ENCODE results near the gene CORO6.
A peak's percentile ranks its signal among the peaks of the same experiment; 100 is the strongest.

The CORO6 gene

GRCh38 chr17:29612404-29613280 lies 10.1 kb downstream of the CORO6 start:
- DNase-seq: no peak

- DNase-seq: no peak
Observed at GRCh38 chr17:29612094-29612403, 10.7 kb downstream of the CORO6 start.

GRCh38 chr17:29611351-29612093 lies 11.2 kb downstream of the CORO6 start:
- no peak for DNase-seq

GRCh38 chr17:29610395-29610794 lies 12.3 kb downstream of the CORO6 start:
- no peak for DNase-seq

GRCh38 chr17:29608986-29609385 lies 13.7 kb downstream of the CORO6 start:
- no peak for DNase-seq

- DNase-seq: no peak
Observed at GRCh38 chr17:29607557-29608195, 15.0 kb downstream of the CORO6 start.

- DNase-seq: no peak
Observed at GRCh38 chr17:29603109-29603674, 19.5 kb downstream of the CORO6 start.

GRCh38 chr17:29597361-29598172 lies 25.1 kb downstream of the CORO6 start:
- DNase-seq: no peak

GRCh38 chr17:29596811-29597210 lies 25.9 kb downstream of the CORO6 start:
- DNase-seq: no peak

GRCh38 chr17:29595943-29596774 lies 26.6 kb downstream of the CORO6 start:
- no peak for DNase-seq

- DNase-seq: no peak
Observed at GRCh38 chr17:29595107-29595942, 27.4 kb downstream of the CORO6 start.

- DNase-seq: no peak
Observed at GRCh38 chr17:29594519-29595090, 28.1 kb downstream of the CORO6 start.

- DNase-seq: peak; percentile 66
Observed at GRCh38 chr17:29593591-29594518, 28.9 kb downstream of the CORO6 start.

- DNase-seq: peak; percentile 66
Observed at GRCh38 chr17:29592850-29593551, 29.7 kb downstream of the CORO6 start, which contains the start of gene ANKRD13B. Gene ANKRD13B (plus strand): TSS chr17:29593132. CDS start chr17:29593622, 490 bp downstream.

GRCh38 chr17:29591737-29592608 lies 30.7 kb downstream of the CORO6 start:
- DNase-seq: peak; percentile 88

- peak; percentile 67 for DNase-seq
Observed at GRCh38 chr17:29591146-29591736, 31.5 kb downstream of the CORO6 start.

Measured in hematopoietic multipotent progenitor cell treated with erythropoietin and hydrocortisone succinate and interleukin-3 and kit ligand, for 6 days (in vitro differentiated cells).